OCI-LY7 (cell line): ENCODE results near the gene GALNT17. TPM values are rescaled to one million over a fixed set of nuclear protein-coding genes. Genes with fewer than 3 reads are reported as not detected.

Experiments used
- BruUV-seq: library from RNA; stranded (reverse); fragments of 400-500 nt; replicated peaks from 2 replicates; lab custom pipeline; 2021; lab: Mats Ljungman, UMichigan
- CTCF ChIA-PET: fragments of 300-600 bp; sonication (Branson Sonifier 250); formaldehyde crosslinking; loops from one replicate; lab custom pipeline; 2022; ENCODE audit warnings: antibody characterized with exemption; ENCODE audit not compliant: unreplicated experiment; lab: Charles Lee
- POLR2A ChIA-PET: fragments of 300-600 bp; sonication (Branson Sonifier 250); formaldehyde crosslinking; loops from one replicate; lab custom pipeline; 2022; ENCODE audit warnings: antibody characterized with exemption; lab: Charles Lee
- DNase-seq: peaks from one replicate; pipeline ENCODE4 v3.0.0-alpha.2; 2015; ENCODE audit warnings: low spot score
- H2AFZ ChIP-seq: fragments of 200-600 bp; sonication (generic), shearing (Covaris generic); 2 replicates; pipeline ENCODE4 v1.6.1; 2014; ENCODE audit warnings: mild to moderate bottlenecking, antibody characterized with exemption, low read length, moderate library complexity
- H3K27ac ChIP-seq: fragments of 200-600 bp; sonication (generic); 2 replicates; pipeline ENCODE4 v1.5.1; 2014; ENCODE audit warnings: mixed run types, low read depth, mild to moderate bottlenecking, moderate library complexity, low read length, inconsistent platforms; ENCODE audit not compliant: poor library complexity, severe bottlenecking
- H3K36me3 ChIP-seq: fragments of 200-600 bp; sonication (generic); 2 replicates; pipeline ENCODE4 v1.6.1; 2014; ENCODE audit warnings: mild to moderate bottlenecking, antibody characterized with exemption, low read length, moderate library complexity, mixed read lengths; ENCODE audit not compliant: insufficient read depth
- H3K4me1 ChIP-seq: fragments of 200-600 bp; sonication (generic); 2 replicates; pipeline ENCODE4 v1.5.1; 2014; ENCODE audit warnings: mild to moderate bottlenecking, low read length; ENCODE audit not compliant: insufficient read depth, poor library complexity, severe bottlenecking
- H3K4me2 ChIP-seq: fragments of 200-600 bp; sonication (generic); 2 replicates; pipeline ENCODE4 v1.6.1; 2014; ENCODE audit warnings: mild to moderate bottlenecking, low read length
- H3K4me3 ChIP-seq: fragments of 200-600 bp; sonication (generic); 2 replicates; pipeline ENCODE4 v1.5.1; 2014; ENCODE audit warnings: mild to moderate bottlenecking, low read depth, low read length; ENCODE audit not compliant: poor library complexity, severe bottlenecking
- H3K79me2 ChIP-seq: fragments of 200-600 bp; sonication (generic); 2 replicates; pipeline ENCODE4 v1.6.1; 2016; ENCODE audit warnings: low read depth, mild to moderate bottlenecking, low read length, moderate library complexity, mixed read lengths; ENCODE audit not compliant: insufficient read depth
- H3K9me2 ChIP-seq: fragments of 200-600 bp; sonication (generic); 2 replicates; pipeline ENCODE4 v1.6.1; 2016; ENCODE audit warnings: mild to moderate bottlenecking, low read length, mixed read lengths; ENCODE audit not compliant: insufficient read depth
- H3K9me3 ChIP-seq: fragments of 200-600 bp; sonication (generic); 2 replicates; pipeline ENCODE4 v1.6.1; 2014; ENCODE audit warnings: mild to moderate bottlenecking, mixed run types, low read length, mixed read lengths
- H4K20me1 ChIP-seq: fragments of 200-600 bp; sonication (generic); 2 replicates; pipeline ENCODE4 v1.6.1; 2014; ENCODE audit warnings: mild to moderate bottlenecking, antibody characterized with exemption, low read length, moderate library complexity, mixed read lengths; ENCODE audit not compliant: insufficient read depth
- EZH2phosphoT487 ChIP-seq: fragments of 200-600 bp; sonication (generic); IDR thresholded peaks from 2 replicates; pipeline ENCODE4 v1.6.1; 2018; ENCODE audit warnings: low read depth, borderline replicate concordance, mild to moderate bottlenecking, mixed run types, antibody characterized with exemption, low read length, moderate library complexity, mixed read lengths
- intact Hi-C: fragments of 100-400 bp; cut with micrococcal nuclease; formaldehyde crosslinking; loops from one replicate; pipeline ENCODE4 v1.10.0; 2022; ENCODE audit not compliant: unreplicated experiment
- total RNA-seq, 2 experiments: library from RNA; depleted of rRNA in 1 of 2; stranded (reverse); fragments of >200 nt in 1 of 2; shearing (Covaris generic) in 1 of 2; gene quantifications; 2 replicates each; pipeline ENCODE4 v1.2.3, GENCODE V29; 2014 to 2022
- TF ChIP-seq, protein P1 (sequence below): fragments of 200-600 bp; sonication (generic); conservative IDR thresholded peaks from 2 replicates; pipeline ENCODE4 v1.5.1; 2014; ENCODE audit warnings: mild to moderate bottlenecking, antibody characterized with exemption, low read length, moderate library complexity, mixed read lengths

Gene GALNT17
- total RNA-seq, 2 experiments from 2014 or later, result not detected

DNA sequence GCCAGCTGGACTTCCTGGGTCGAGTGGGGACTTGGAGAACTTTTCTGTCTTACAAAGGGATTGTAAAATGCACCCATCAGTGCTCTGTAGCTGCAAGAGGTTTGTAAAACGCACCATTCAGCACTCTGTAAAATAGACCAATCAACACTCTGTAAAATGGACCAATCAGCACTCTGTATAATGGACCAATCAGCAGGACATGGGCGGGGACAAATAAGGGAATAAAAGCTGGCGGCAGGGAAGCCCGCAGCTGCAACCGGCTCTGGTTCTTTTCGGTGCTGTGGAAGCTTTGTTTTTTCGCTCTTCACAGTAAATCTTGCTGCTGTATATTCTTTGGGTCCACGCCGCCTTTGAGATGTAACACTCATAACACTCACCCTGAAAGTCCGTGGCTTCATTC lies 151.9 kb downstream of the GALNT17 start:
- no peak overlapping the region for H3K27ac ChIP-seq
- POLR2A ChIA-PET, result no interaction called here
- no peaks in the 10 kb centered on the region for H3K36me3 ChIP-seq
- no peaks in the 10 kb centered on the region for H3K79me2 ChIP-seq
- H3K4me1 ChIP-seq, result no peaks in the 10 kb centered on the region
- no peak for TF ChIP-seq EZH2phosphoT487
- TF ChIP-seq, protein P1, sequence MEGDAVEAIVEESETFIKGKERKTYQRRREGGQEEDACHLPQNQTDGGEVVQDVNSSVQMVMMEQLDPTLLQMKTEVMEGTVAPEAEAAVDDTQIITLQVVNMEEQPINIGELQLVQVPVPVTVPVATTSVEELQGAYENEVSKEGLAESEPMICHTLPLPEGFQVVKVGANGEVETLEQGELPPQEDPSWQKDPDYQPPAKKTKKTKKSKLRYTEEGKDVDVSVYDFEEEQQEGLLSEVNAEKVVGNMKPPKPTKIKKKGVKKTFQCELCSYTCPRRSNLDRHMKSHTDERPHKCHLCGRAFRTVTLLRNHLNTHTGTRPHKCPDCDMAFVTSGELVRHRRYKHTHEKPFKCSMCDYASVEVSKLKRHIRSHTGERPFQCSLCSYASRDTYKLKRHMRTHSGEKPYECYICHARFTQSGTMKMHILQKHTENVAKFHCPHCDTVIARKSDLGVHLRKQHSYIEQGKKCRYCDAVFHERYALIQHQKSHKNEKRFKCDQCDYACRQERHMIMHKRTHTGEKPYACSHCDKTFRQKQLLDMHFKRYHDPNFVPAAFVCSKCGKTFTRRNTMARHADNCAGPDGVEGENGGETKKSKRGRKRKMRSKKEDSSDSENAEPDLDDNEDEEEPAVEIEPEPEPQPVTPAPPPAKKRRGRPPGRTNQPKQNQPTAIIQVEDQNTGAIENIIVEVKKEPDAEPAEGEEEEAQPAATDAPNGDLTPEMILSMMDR, result no peak
- no peak overlapping the region for H2AFZ ChIP-seq
- H3K9me2 ChIP-seq, result no peaks in the 10 kb centered on the region
- no peak overlapping the region for H3K4me3 ChIP-seq
- intact Hi-C loops, result no loop called here
- CTCF ChIA-PET, result no interaction called here
- no TSS peak for BruUV-seq
- H4K20me1 ChIP-seq, result no peaks in the 10 kb centered on the region
- no peak for DNase-seq
- H3K4me2 ChIP-seq, result no peak overlapping the region
- no peaks in the 10 kb centered on the region for H3K9me3 ChIP-seq

DNA sequence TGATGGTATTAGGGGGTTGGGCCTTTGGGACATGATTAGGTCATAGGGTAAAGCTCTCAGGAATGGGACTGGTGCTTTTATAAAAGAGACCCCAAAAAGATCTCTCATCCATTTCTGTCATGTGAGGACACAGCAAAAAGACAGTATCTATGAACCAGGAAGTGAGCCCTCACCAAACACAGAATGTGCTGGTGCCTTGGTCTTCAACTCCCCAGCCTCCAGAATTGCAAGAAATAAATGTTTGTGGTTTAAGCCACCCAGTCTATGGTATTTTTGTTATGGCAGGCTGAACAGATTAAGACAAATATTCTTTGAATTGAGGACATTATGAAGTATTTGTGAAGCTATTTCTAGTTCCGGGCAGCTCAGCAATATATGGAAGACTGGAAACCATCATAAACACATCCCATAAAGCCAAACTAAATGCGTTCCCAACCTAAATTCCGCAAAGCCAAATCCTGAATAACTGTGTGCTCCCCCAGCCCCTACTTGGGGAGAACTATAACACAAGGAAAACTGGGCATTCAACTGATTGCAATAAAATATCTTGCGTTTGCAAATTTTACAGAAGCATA lies 153.7 kb downstream of the GALNT17 start:
- Histone ChIP-seq H3K4me1 (no peaks in the 10 kb centered on the region), H3K9me3 (no peaks in the 10 kb centered on the region), H2AFZ (no peak overlapping the region), H3K27ac (no peak overlapping the region), H3K9me2 (no peaks in the 10 kb centered on the region), H3K79me2 (no peaks in the 10 kb centered on the region), H3K36me3 (no peaks in the 10 kb centered on the region), H3K4me3 (no peak overlapping the region), H3K4me2 (no peak overlapping the region), H4K20me1 (no peaks in the 10 kb centered on the region)
- BruUV-seq, result no TSS peak
- CTCF ChIA-PET, result no interaction called here
- POLR2A ChIA-PET, result no interaction called here
- intact Hi-C loops, result no loop called here
- TF ChIP-seq, protein P1, result no peak
- no peak for TF ChIP-seq EZH2phosphoT487
- no peak for DNase-seq

DNA sequence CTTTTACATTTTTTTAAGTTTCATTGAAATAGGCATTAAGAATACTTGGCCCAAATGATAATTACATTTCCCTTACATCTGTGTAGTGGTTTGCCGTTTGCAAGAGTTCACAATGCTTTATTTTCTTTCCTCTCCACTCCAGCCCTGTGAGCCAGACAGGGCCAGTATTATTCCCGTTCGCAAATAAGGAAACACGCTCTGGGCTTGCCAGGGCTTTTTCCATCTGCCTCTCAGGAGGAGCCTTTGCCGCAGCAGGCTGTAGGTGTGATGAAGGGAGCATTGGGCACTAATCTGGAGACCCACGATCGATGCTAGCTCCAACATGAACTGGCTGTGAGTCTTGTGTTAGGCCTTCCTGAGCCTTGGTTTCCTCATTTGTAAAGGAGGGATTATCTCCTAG lies 154.4 kb downstream of the GALNT17 start:
- H3K9me2 ChIP-seq, result no peaks in the 10 kb centered on the region
- no TSS peak for BruUV-seq

More for the DNA sequence above, 154.4 kb downstream of the GALNT17 start:
- no peaks in the 10 kb centered on the region for H3K36me3 ChIP-seq
- TF ChIP-seq EZH2phosphoT487, result no peak
- TF ChIP-seq, protein P1, result no peak
- no peaks in the 10 kb centered on the region for H3K79me2 ChIP-seq
- no peaks in the 10 kb centered on the region for H3K4me1 ChIP-seq
- intact Hi-C loops, result no loop called here
- POLR2A ChIA-PET, result no interaction called here
- DNase-seq, result no peak
- H3K4me2 ChIP-seq, result no peak overlapping the region
- no peak overlapping the region for H2AFZ ChIP-seq
- no peaks in the 10 kb centered on the region for H4K20me1 ChIP-seq
- H3K4me3 ChIP-seq, result no peak overlapping the region
- no peaks in the 10 kb centered on the region for H3K9me3 ChIP-seq
- CTCF ChIA-PET, result no interaction called here
- H3K27ac ChIP-seq, result no peak overlapping the region
